Endothelial cell of umbilical vein (primary cell): Measurements from ENCODE around the gene ACTMAP. TPM values are rescaled to one million over a fixed set of nuclear protein-coding genes. Genes with fewer than 3 reads are reported as not detected.

Experiments used
- BruUV-seq: library from RNA; stranded (reverse); fragments of 400-500 nt; replicated peaks from 2 replicates; lab custom pipeline; 2021; lab: Mats Ljungman, UMichigan
- CTCF ChIA-PET: fragments of 300-600, 350-600 bp; sonication (Branson Sonifier 250); formaldehyde crosslinking; loops from one replicate; lab custom pipeline; 2021; ENCODE audit warnings: antibody characterized with exemption, inconsistent platforms; lab: Charles Lee
- POLR2A ChIA-PET: fragments of 300-600, 350-600 bp; sonication (Branson Sonifier 250); formaldehyde crosslinking; loops from one replicate; lab custom pipeline; 2021; ENCODE audit warnings: antibody characterized with exemption, inconsistent platforms; lab: Charles Lee
- DNase-seq: peaks from one replicate; pipeline ENCODE4 v3.0.0-alpha.2; 2011; ENCODE audit warnings: low read depth, low spot score
- FAIRE-seq: peaks from 2 replicates; lab custom pipeline; 2011; peaks lifted over from hg19 to GRCh38; lab: Jason Lieb, UNC
- H2AFZ ChIP-seq: 2 replicates; pipeline ENCODE4 v1.6.0; 2012; ENCODE audit warnings: low read depth, low read length, control low read depth, inconsistent platforms
- H3K27ac ChIP-seq: 2 replicates; pipeline ENCODE4 v1.5.1; 2011; ENCODE audit warnings: low read depth, mild to moderate bottlenecking, control low read depth, low read length, moderate library complexity; ENCODE audit not compliant: insufficient read depth
- H3K27me3 ChIP-seq, 2 experiments: 2 replicates each; pipeline versions ENCODE4 v1.6.0 to v1.6.1; 2011; ENCODE audit warnings: low read length in 2 of 2, mixed read lengths in 1 of 2; ENCODE audit not compliant: control insufficient read depth in 2 of 2, insufficient read depth in 2 of 2
- H3K36me3 ChIP-seq, 2 experiments: 2 replicates in 1 of 2; 3 replicates in 1 of 2; pipeline ENCODE4 v1.5.1; 2011; ENCODE audit warnings: low read length in 2 of 2, mild to moderate bottlenecking in 1 of 2, moderate library complexity in 1 of 2; ENCODE audit not compliant: control insufficient read depth in 2 of 2, insufficient read depth in 2 of 2; ENCODE audit errors: extremely low read depth in 1 of 2
- H3K4me1 ChIP-seq: 3 replicates; pipeline ENCODE4 v1.5.1; 2011; ENCODE audit warnings: mild to moderate bottlenecking, low read length; ENCODE audit not compliant: control insufficient read depth, insufficient read depth; ENCODE audit errors: extremely low read depth
- H3K4me2 ChIP-seq: 2 replicates; pipeline ENCODE4 v1.6.1; 2011; ENCODE audit warnings: low read length, control low read depth, mixed read lengths; ENCODE audit not compliant: insufficient read depth
- H3K4me3 ChIP-seq, 3 experiments: fragments of 200-600 bp in 1 of 3; sonication (generic), shearing (Covaris generic) in 1 of 3; replicated peaks in 1 of 3; 2 replicates each; pipeline ENCODE4 v1.5.1; 2011 to 2016; ENCODE audit warnings: control low read depth in 3 of 3, low read length in 3 of 3, mild to moderate bottlenecking in 2 of 3, inconsistent platforms in 1 of 3, low read depth in 1 of 3, moderate library complexity in 1 of 3; ENCODE audit not compliant: insufficient read depth in 1 of 3
- H3K79me2 ChIP-seq: 2 replicates; pipeline ENCODE4 v1.6.0; 2012; ENCODE audit warnings: low read length, inconsistent platforms; ENCODE audit not compliant: control insufficient read depth, insufficient read depth
- H3K9ac ChIP-seq: replicated peaks from 2 replicates; pipeline ENCODE3; 2011; ENCODE audit warnings: low read length, control low read depth; ENCODE audit not compliant: insufficient read depth; ENCODE audit errors: extremely low read depth
- H3K9me1 ChIP-seq: replicated peaks from 3 replicates; pipeline ENCODE4 v1.6.0; 2011; ENCODE audit warnings: mild to moderate bottlenecking, low read length; ENCODE audit not compliant: control insufficient read depth, insufficient read depth; ENCODE audit errors: extremely low read depth
- H3K9me3 ChIP-seq: replicated peaks from 2 replicates; pipeline ENCODE4 v1.5.1; 2012; ENCODE audit warnings: low read length, inconsistent platforms; ENCODE audit not compliant: control insufficient read depth, insufficient read depth
- H4K20me1 ChIP-seq: replicated peaks from 2 replicates; pipeline ENCODE3; 2011; ENCODE audit warnings: mild to moderate bottlenecking, low read length; ENCODE audit not compliant: control insufficient read depth, insufficient read depth; ENCODE audit errors: extremely low read depth
- CTCF ChIP-seq, 2 donors: IDR thresholded peaks; 1 replicate in 1 of 2; 2 replicates in 1 of 2; pipeline ENCODE4 v1.5.1; 2011; ENCODE audit warnings: low read length in 2 of 2, mild to moderate bottlenecking in 2 of 2, moderate library complexity in 2 of 2, control low read depth in 1 of 2, inconsistent platforms in 1 of 2, low read depth in 1 of 2; ENCODE audit not compliant: insufficient read depth in 1 of 2; ENCODE audit errors: extremely low read depth in 1 of 2
- EZH2 ChIP-seq: IDR thresholded peaks from 2 replicates; pipeline ENCODE4 v1.6.1; 2012; ENCODE audit warnings: borderline replicate concordance, low read depth, mild to moderate bottlenecking, moderate library complexity, low read length, inconsistent platforms; ENCODE audit not compliant: severe bottlenecking
- FOS ChIP-seq: IDR thresholded peaks from 2 replicates; pipeline ENCODE4 v1.6.1; 2011; ENCODE audit warnings: mild to moderate bottlenecking, low read length, moderate library complexity, borderline replicate concordance; ENCODE audit not compliant: insufficient read depth
- GATA2 ChIP-seq: IDR thresholded peaks from 2 replicates; pipeline ENCODE4 v1.7.0; 2011; ENCODE audit warnings: low read depth, mild to moderate bottlenecking, moderate library complexity, mixed read lengths, low read length; ENCODE audit not compliant: insufficient read length, insufficient read depth
- JUN ChIP-seq: IDR thresholded peaks from 2 replicates; pipeline ENCODE4 v1.6.1; 2011; ENCODE audit warnings: borderline replicate concordance, low read depth; ENCODE audit not compliant: insufficient read length, insufficient read depth
- MYC ChIP-seq: IDR thresholded peaks from one replicate; pipeline ENCODE4 v1.6.1; 2011; ENCODE audit warnings: mild to moderate bottlenecking, low read depth, low read length
- POLR2A ChIP-seq: IDR thresholded peaks from 2 replicates; pipeline ENCODE4 v1.6.1; 2012; ENCODE audit warnings: low read depth, mild to moderate bottlenecking, control low read depth, low read length
- POLR2AphosphoS5 ChIP-seq: IDR thresholded peaks from 2 replicates; pipeline ENCODE4 v1.6.1; 2012; ENCODE audit warnings: low read depth, mild to moderate bottlenecking, control low read depth, low read length, moderate library complexity; ENCODE audit not compliant: insufficient read depth
- dilution Hi-C: fragments of 300-500 bp; cut with MboI; formaldehyde crosslinking; loops from one replicate; pipeline ENCODE4 v1.15.0; 2019; ENCODE audit warnings: low sequenced_read_pairs; ENCODE audit not compliant: extremely low pct_ligation_motif_present
- intact Hi-C: fragments of 100-400 bp; cut with micrococcal nuclease; formaldehyde crosslinking; loops from one replicate; pipeline ENCODE4 v1.10.0; 2022
- polyA plus RNA-seq, 4 experiments: library from polyadenylated mRNA; depleted of rRNA in 3 of 4; stranded (reverse) in 3 of 4; unstranded in 1 of 4; fragments of >200 nt; gene quantifications; 2 replicates each; pipeline versions ENCODE4 v1.2.1 to v1.2.3, GENCODE V29; 2011 to 2012; ENCODE audit warnings: missing spikeins in 1 of 4
- total RNA-seq: library from RNA; stranded (reverse); gene quantifications from 2 replicates; pipeline ENCODE4 v1.2.3, GENCODE V29; 2021
- TF ChIP-seq, protein P1 (sequence below): IDR thresholded peaks from 2 replicates; pipeline ENCODE4 v1.6.1; 2011; ENCODE audit not compliant: insufficient read depth, insufficient read length

ACTMAP gene
- total and polyA plus RNA-seq, 2 donors (not counting 3 experiments of a cell fraction or from before 2014, with no cell fraction given) = 5.2 to 9.1 TPM

DNA sequence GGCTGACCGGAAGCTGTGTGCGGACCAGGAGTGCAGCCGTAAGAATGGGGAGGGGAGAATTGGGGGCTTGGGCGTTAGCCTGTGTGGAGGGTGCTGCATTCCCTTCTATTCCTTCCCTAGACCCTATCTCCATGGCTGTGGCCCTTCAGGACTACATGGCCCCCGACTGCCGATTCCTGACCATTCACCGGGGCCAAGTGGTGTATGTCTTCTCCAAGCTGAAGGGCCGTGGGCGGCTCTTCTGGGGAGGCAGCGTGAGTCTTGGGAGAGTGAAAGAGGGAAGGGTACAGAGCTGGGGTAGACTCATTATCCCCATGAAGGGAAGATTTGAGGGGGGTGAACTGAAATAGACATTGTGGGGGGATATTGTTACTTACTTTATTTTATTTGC is 25.4 kb upstream of the ACTMAP start:
- intact Hi-C loops = no loop called here
- dilution Hi-C loops = no loop called here
- TF ChIP-seq CTCF (IDR thresholded peaks at IDR 0.05; ENCODE audit: extremely low read depth in 1 of 2, insufficient read depth in 1 of 2, low read depth in 1 of 2, low read length in 2 of 2) (no peak), GATA2 (no peak), FOS (no peak), POLR2AphosphoS5 (no peak), MYC (no peak), JUN (no peak), POLR2A (no peak), EZH2 (no peak)
- TF ChIP-seq, protein P1, sequence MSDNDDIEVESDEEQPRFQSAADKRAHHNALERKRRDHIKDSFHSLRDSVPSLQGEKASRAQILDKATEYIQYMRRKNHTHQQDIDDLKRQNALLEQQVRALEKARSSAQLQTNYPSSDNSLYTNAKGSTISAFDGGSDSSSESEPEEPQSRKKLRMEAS = no peak
- no peaks in the 10 kb centered on the region for H3K27me3 ChIP-seq
- DNase-seq (no peak), FAIRE-seq (no peak)
- no peaks in the 10 kb centered on the region for H4K20me1 ChIP-seq
- H3K4me2 ChIP-seq = no peak overlapping the region
- BruUV-seq = no TSS peak
- no peak overlapping the region for H3K4me3 ChIP-seq
- H3K27ac ChIP-seq = no peak overlapping the region
- no peak overlapping the region for H2AFZ ChIP-seq
- H3K9me3 ChIP-seq = no peaks in the 10 kb centered on the region
- POLR2A ChIA-PET = no interaction called here
- no peaks in the 10 kb centered on the region for H3K9me1 ChIP-seq
- peaks cover 17% of the 10 kb centered on the region for H3K4me1 ChIP-seq
- no peak overlapping the region for H3K9ac ChIP-seq
- H3K36me3 ChIP-seq = no peaks in the 10 kb centered on the region
- CTCF ChIA-PET = no interaction called here
- no peaks in the 10 kb centered on the region for H3K79me2 ChIP-seq
